AG09309 (cell line): ENCODE data around the gene SLC11A2.

Experiments
- DNase-seq: peaks from one replicate; pipeline ENCODE4 v3.0.0-alpha.2; 2010; ENCODE audit warnings: low read depth
- H3K4me3 ChIP-seq: 2 replicates; pipeline ENCODE4 v1.5.1; 2011; ENCODE audit warnings: mild to moderate bottlenecking, low read depth, low read length, moderate library complexity; ENCODE audit not compliant: control insufficient read depth
- TF ChIP-seq, protein P1 (sequence below): IDR thresholded peaks from 2 replicates; pipeline ENCODE4 v1.5.1; 2011; ENCODE audit warnings: mild to moderate bottlenecking, low read depth, low read length, inconsistent platforms; ENCODE audit not compliant: insufficient read depth, control insufficient read depth; ENCODE audit errors: missing control alignments

Gene SLC11A2

DNA sequence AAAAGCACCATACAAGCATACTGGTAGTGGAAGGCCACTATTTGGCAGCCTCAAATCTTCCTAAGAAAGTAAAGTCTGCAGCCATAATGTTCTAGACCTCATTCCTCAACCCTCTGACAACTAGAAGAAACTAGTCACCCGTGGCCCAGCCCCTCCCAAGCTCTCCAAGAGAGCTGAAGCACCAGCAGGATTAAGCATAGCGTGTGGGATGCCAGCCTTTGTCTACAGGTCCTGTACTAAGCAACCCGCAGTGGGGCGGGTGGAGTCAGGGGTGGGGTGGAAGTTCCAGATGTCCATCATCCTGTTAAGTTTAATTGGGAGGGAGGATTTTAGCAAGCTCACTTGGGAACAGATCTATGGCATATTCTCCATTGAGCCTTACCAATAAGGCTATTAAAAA lies 14.2 kb downstream of the SLC11A2 start:
- TF ChIP-seq, protein P1, sequence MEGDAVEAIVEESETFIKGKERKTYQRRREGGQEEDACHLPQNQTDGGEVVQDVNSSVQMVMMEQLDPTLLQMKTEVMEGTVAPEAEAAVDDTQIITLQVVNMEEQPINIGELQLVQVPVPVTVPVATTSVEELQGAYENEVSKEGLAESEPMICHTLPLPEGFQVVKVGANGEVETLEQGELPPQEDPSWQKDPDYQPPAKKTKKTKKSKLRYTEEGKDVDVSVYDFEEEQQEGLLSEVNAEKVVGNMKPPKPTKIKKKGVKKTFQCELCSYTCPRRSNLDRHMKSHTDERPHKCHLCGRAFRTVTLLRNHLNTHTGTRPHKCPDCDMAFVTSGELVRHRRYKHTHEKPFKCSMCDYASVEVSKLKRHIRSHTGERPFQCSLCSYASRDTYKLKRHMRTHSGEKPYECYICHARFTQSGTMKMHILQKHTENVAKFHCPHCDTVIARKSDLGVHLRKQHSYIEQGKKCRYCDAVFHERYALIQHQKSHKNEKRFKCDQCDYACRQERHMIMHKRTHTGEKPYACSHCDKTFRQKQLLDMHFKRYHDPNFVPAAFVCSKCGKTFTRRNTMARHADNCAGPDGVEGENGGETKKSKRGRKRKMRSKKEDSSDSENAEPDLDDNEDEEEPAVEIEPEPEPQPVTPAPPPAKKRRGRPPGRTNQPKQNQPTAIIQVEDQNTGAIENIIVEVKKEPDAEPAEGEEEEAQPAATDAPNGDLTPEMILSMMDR: no peak
- H3K4me3 ChIP-seq: no peak overlapping the region
- DNase-seq: no peak

DNA sequence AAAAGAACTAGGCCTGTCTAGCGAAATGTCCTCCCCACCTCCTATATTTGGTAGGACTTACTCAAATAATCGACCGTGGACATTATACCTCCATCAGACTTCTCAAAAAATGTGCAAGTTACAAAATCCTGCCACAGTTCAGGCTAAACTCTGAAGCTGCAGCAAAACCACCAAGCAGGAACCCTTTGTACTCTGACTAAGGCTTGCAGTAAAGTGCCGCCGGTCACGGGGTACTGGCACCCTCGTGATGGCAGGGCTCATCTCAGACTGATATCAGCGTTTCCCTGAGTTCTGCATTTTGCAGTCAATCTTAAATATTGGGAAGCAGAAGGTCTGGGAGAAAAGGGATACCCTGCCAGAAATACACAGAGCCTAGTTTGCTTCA lies 17.1 kb downstream of the SLC11A2 start:
- DNase-seq: no peak
- TF ChIP-seq, protein P1: no peak
- H3K4me3 ChIP-seq: no peak overlapping the region

DNA sequence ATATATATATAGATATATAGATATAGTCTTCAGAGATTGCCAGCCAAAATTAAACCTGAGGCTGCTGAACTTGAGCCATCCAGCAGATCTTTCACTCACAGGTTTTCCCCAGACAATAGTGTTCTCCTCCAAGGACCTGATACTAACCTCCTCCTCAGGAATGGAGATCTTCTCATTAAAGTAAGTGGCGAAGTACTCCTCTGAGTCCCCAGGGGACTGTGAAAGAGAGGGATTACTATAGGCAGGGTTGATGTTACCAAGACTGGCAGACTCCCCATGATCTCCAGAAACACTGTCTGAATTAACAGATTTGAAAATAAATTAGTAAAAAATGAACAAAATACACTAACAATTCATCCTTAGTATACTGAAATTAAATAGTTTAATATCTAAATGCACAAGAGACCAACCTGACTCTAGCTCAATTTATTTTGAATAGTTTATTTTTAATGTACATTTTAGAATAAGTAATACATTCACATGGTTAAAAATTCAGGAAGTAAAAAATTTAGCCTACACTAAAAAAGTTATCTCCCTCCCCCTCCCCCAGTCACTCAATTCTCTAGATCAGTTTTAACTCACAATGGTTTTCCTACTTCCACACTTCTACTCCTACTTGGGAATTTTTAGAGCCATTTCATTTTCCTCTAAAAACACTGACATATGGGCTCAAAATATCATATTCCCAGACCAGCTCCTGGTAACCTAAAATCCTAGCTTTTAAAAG lies 17.7 kb downstream of the SLC11A2 start:
- no peak for DNase-seq
- no peak overlapping the region for H3K4me3 ChIP-seq
- TF ChIP-seq, protein P1: no peak

DNA sequence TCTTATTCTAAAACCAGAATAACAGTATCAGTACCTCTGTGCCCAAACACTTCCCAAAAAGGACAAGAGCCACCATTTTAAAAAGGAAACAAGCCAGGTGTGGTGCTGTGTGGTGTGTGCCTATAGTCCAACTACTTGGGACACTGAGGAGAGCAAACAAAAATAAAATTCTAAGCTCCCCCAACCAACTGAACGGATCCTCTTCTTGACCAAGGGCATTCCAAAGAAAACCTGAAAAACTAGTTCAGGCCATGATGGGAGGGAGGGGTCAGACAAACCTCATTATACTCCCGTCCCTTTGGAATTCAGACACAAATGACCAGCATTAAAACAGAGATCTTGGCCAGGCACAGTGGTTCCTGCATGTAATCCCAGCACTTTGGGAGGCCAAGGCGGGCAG lies 20.5 kb downstream of the SLC11A2 start:
- TF ChIP-seq, protein P1: no peak
- H3K4me3 ChIP-seq: no peak overlapping the region
- no peak for DNase-seq

DNA sequence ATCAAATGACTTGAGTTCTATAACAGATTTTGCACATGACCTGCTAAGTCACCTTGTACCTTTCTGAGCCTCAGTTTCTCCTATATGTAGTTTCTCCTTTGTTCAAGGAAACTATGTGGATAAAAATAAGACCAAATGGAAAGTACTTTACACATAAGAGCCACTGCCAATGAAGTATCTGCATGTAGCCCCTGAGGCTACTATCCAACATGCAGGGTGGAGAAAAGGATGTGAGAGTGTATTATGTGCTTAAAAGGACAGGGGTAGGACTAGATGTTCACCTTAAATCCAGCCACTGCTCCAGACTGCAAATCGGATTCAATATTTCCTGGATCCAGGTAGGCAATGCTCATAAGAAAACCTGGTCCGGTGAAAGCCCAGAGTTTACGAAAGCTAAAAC lies 21.2 kb downstream of the SLC11A2 start:
- H3K4me3 ChIP-seq: no peak overlapping the region
- TF ChIP-seq, protein P1: no peak
- DNase-seq: no peak

DNA sequence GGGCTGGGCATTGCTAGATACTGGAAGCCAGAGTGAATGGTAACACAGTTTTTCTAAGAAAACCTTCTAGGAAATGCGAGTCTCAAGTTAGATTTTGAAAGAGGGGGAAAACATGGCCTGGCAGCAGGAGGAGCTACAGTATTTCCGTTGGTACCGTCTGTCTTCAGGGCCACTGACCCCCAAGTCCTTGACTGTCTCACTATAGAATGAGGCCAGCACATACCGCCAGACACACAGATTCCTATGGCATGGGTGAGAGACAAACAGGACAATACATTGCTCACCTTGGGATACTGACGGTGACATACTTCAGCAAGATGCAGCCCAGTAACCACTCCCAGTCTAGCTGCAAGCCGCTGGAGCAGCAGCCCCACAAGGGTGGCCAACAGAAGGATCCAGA lies 21.7 kb downstream of the SLC11A2 start:
- TF ChIP-seq, protein P1: no peak
- H3K4me3 ChIP-seq: no peak overlapping the region
- no peak for DNase-seq
